HG03103 (cell line): ENCODE results near the gene GALNT15.

Source experiments
- ATAC-seq: cut with Tn5 transposase; IDR thresholded peaks from one replicate; pipeline ENCODE4 v1.9.1; 2021; ENCODE audit warnings: low read depth; ENCODE audit not compliant: unreplicated experiment

Gene GALNT15

GRCh38 chr3:16148783-16149182, 25.7 kb upstream of the GALNT15 start:
- no peak for ATAC-seq

- ATAC-seq: no peak
Measured at GRCh38 chr3:16150285-16150684, 24.2 kb upstream of the GALNT15 start.

- no peak for ATAC-seq
Measured at GRCh38 chr3:16151109-16151508, 23.4 kb upstream of the GALNT15 start.

GRCh38 chr3:16168211-16168610, 6.3 kb upstream of the GALNT15 start:
- no peak for ATAC-seq

DNA sequence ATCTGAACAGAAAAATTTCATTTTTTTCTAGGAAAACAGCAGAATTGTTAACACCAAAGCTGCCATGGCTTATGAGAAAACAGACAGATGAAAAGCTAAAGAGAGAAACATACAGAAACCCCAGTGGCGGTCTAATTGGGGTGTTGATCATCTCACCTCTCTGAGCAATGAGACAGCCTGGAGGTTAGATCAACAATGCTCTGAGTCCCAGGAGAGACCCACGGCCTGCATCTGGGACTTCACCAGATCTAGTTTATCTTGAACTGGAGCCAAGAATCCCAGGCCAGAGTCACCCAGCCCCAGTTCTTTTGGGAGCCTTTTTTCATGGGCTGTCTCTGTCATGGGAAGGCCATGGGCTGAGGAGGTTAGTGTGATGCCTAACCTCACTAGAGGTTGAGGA, 3.5 kb upstream of the GALNT15 start:
- no peak for ATAC-seq

DNA sequence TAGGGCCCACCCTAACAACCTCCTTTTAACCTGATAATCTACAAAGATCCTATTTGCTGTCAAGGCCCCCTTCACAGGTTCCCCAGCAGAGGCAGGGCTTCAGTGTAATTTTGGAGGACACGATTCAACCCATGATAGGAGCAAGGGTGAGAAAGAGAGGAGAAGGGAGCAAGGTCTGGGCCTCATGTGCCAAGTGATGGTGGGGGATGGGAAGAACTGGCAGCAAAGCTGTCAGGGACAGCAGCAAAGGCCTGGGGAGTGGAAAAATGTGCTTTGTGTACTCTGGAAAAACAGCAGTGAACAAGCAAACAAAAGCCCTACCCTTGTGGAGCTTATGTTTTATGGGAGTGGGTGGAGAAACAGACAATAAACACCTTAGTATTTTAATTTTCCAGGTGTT, 2.7 kb upstream of the GALNT15 start:
- no peak for ATAC-seq

GRCh38 chr3:16173283-16174025, 1.0 kb upstream of the GALNT15 start:
- no peak for ATAC-seq

- no peak for ATAC-seq
Measured at GRCh38 chr3:16174026-16174355, 489 bp upstream of the GALNT15 start.

DNA sequence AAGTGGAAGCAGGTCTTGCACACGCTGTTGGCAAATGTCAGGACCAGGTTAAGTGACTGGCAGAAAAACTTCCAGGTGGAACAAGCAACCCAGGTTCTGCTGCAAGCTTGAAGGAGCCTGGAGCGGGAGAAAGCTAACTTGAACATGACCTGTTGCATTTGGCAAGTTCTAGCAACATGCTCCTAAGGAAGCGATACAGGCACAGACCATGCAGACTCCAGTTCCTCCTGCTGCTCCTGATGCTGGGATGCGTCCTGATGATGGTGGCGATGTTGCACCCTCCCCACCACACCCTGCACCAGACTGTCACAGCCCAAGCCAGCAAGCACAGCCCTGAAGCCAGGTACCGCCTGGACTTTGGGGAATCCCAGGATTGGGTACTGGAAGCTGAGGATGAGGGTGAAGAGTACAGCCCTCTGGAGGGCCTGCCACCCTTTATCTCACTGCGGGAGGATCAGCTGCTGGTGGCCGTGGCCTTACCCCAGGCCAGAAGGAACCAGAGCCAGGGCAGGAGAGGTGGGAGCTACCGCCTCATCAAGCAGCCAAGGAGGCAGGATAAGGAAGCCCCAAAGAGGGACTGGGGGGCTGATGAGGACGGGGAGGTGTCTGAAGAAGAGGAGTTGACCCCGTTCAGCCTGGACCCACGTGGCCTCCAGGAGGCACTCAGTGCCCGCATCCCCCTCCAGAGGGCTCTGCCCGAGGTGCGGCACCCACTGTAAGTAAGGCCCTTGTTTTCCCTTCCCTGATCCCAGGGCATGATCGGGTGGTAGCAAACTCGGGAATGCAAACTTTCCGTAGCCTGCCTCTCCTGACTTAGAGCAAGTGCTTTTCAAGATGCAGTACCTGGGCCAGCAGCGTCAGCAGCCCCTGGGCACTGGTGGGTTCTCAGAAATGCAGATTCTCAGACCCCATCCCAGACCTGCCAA, 759 bp downstream of the GALNT15 start:
- ATAC-seq: no peak

DNA sequence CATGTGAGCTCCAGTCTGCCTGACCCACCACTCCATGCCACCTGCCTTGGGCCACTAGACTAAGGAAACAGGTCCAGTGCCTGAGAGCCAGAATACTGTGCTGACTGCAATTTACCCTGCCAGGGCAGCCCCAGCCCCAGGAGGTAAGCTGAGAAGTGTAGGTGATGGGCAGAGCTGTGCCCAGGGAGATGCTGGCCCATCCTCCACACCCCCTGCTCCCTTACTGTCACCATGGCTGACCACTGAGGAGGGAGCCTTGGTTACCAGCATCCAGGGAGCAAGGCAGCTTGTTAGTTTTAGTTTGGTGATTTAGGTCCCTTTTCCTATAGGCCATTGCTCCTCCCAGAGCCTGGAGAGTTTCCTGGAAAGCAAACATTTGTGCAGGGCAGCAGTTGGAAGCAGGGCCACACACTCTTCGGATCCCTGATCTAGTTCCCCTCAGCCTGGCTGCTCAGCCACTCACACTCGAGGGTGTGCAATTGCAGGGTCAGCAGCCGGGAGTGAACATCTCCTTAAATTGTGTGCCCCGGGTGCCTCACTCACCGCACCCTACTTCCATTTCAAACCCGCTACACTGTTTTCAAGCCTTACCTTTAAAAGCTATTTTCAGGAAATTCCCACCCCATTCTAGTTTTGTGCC, 2.0 kb downstream of the GALNT15 start:
- ATAC-seq: no peak

DNA sequence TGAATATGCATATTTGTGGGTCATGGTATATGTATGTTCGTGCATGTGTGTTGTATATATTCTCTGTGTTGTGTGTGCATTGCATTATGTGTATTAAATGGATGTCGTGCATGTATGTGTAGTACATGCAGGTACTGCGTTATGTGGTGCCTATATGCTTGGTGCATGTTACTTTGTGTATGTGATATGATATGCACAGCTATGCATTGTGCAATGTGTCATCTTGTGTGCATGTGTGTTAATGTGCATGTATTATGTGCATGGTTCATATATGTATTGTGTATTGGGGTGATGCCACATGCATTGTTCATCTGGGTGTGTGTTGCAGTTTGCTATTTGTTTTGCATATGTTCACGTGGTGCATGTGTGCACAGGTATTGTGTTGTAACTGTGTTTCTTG, 2.9 kb downstream of the GALNT15 start:
- ATAC-seq: no peak

DNA sequence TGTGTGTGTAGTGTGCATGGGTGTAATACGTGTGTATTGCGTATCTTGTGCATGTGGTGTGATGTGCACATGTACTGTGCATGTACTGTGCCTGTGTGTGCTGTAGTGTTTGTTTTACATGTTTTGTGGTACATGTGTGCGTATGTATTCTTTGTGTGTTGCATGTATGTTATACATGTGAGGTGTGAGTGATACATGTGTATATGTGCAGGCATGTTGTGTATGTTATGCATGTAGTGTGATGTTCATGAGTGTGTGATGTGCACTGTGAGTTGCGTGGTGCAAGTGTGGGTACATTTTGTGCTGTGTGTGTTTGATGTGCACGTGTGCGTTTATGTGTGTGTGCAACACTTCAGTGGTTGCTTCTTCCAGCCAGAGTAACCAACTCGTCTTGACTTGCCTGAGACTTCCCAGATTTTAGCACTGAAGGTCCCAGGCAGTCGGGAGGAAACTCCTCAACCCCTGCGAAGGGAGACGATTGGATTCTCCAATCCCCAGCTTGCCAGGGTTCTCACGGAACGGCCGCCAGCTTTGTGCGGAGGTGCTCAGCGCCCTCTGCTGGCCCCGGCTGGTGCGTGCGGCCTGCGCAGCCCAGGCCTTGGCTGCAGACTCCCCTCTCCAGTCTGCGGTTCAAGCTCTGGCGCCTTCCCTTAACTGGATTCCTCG, 3.6 kb downstream of the GALNT15 start:
- peak; percentile 74 for ATAC-seq

DNA sequence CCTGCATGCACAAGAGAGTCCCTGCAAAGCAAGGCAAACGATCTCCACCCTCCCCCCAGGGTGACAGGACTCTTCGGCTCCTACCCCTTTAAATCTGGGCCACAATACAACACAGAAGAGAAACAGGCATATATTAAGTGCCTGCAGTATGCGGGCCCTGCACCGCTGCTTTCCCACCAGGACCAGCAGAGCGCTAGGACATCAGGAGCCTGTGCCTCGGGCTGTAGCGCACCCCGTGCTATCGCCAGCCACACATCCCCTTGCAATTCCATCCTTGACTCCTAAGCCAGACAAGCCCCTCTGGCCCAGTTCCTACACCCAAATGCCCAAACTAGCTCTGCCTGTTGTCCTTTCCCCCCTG, 4.1 kb downstream of the GALNT15 start:
- no peak for ATAC-seq

DNA sequence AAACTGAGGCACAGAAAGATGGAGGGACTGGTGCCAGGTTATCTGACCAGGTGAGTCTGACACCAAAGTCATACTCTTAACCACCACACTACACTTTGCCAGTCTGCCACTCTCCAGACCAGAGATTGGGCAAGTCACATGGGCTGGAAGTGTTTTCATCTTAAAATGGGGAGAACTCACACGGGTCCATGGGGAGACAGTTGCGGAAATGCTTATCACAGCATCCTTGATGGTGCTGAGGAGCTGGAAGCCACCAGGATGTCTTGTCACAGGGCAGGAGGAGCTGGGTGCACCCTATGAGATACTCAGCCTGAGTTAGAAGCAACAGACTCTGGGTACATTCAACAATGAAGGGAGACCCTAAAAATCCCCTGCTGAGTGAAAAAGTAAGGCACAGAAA, 4.8 kb downstream of the GALNT15 start:
- no peak for ATAC-seq

GRCh38 chr3:16179771-16180736, 5.6 kb downstream of the GALNT15 start:
- no peak for ATAC-seq

- no peak for ATAC-seq
Measured at GRCh38 chr3:16180737-16181134, 6.3 kb downstream of the GALNT15 start.

DNA sequence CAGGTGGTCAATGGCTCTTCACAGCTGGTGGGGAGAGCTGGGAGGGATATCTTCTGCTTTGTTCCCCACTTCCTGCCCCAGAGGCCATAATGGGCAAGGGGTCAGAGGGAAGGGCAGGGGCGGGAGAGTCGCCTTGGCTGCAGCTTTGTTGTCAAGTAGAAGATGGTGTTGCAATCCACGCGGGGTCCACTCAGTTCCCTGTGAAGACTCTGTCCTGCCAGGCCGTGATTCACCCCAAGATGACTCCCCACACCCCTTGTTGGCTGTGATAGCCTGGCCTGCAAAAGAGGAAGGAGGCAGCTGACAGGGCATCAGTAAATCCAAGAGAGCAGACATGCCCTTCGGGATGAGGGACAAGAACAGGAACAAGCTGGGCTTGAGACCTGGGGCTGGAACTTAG, 6.9 kb downstream of the GALNT15 start:
- ATAC-seq: no peak

DNA sequence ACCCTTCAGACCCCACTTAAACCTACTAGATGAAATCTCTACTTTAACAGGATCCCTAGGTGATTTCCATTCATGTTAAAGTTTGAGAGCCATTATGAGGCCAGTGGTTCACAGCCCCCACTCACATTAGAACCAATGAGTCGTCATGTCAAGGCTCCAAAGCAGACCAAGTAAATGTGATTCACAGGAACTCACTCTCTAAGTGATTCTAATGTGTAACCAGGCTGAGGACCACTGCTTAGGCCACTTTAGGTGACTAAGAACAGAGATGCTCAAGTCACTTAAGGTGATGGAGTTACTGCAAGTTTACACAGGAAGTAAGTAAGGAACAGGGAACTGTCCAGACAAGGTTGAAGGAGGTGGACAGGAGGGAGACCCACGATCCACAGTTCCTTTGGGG, 7.7 kb downstream of the GALNT15 start:
- ATAC-seq: no peak

- ATAC-seq: no peak
Measured at GRCh38 chr3:16182612-16183011, 8.1 kb downstream of the GALNT15 start.

DNA sequence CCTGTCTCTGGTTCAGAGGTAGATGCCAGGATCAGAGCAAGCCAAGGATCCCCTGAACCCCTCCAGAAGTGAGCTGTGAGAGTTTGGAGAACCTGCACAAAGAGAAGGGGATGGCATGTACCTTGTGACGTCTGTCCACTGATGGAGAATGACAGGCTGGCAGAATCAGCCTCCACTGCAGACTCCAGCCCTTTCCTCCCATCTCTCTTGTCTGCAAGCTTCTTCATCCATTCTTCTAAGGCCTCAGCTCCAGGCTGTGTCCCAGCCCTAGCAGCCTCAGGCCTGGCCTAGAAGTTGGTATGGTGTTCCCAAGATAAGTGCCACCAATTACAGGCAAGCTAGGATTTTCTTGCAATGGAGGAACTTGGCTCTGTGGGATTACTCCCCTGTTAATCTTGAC, 8.6 kb downstream of the GALNT15 start:
- no peak for ATAC-seq
